HG02642 (cell line): ENCODE results near the gene TMC7.

Source experiments
- ATAC-seq: cut with Tn5 transposase; IDR thresholded peaks from one replicate; pipeline ENCODE4 v1.9.1; 2021; ENCODE audit warnings: mild to moderate bottlenecking; ENCODE audit not compliant: unreplicated experiment, poor library complexity

The TMC7 gene

DNA sequence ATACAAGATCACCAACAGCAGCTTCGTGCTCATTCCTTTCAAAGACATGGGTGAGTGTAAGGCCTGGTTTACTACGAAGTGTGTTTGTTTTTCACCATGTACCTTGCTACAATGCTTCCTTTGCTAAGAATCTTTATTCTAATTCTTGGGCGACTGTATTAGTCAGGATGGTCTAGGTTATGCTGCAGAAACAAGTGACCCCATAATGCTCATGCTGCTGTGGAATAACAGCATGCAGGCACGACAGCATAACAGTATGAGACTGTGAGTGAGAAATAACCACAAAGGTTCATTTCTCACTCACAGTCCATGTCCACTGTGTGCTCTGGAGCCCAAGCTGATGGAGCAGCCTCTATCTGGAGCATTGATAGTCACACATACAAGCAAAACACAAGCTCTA is 38.0 kb downstream of the TMC7 start:
- ATAC-seq: no peak

- no peak for ATAC-seq
These were observed 43.7 kb downstream of the TMC7 start for GRCh38 chr16:19027416-19027815.

GRCh38 chr16:19029980-19030379 is 46.2 kb downstream of the TMC7 start:
- no peak for ATAC-seq

DNA sequence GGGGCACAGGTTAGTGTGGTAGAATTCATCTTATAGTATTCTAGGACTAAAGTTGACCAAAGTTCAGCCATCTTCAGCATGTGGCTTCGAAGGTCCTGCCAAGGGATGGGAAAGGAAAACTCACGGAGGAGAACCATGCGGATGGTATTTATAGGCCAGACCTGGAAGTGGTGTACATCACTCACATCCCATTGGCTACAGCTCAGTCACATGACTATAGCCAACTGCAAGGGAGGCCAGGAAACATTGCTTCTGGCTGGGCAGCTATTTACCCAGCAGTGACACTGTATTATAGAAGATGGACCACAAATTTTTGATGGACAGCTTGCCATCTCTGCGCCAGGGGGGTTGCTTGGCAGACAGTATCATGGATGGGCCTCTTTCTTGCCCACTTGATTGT is 48.0 kb downstream of the TMC7 start:
- ATAC-seq: no peak

- ATAC-seq: no peak
These were observed 50.0 kb downstream of the TMC7 start for GRCh38 chr16:19033761-19034160.

DNA sequence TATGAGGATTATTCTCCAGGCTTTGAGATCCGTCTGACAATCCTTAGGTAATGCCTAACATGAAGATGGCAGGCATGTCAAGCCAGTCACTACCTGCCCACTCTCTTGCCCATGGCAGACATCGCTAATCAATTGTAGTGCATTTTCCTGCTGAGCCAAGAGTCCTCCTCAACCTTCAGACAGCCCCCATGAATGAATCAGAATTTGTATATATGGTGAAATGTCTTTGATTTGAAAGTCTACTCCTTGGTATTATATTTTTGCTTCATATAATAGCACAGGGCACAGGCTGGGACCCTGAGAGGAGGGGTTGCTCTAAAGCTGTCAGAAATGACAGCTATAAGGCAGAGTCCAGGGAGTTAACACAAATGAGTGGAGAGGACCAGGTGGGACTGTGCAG is 56.7 kb downstream of the TMC7 start:
- ATAC-seq: no peak

DNA sequence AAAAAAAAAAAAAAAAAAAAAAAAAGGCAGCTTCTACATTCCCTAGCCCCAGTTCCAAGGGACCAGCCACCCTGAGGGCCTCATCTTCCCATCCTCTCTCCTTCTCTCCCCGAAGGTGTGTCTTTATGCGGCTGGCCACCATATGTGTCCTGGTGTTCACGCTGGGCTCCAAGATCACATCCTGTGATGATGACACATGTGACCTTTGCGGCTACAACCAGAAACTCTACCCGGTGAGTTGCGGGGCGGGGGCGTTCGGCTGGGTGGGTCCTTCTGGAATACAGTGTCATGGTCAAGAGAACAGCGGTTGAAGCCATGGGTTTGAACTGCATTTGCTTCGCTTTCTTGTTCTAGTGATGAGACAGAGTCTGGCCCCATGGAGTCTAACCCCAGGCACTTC is 61.0 kb downstream of the TMC7 start:
- no peak for ATAC-seq

GRCh38 chr16:19046062-19046461 is 62.3 kb downstream of the TMC7 start:
- ATAC-seq: no peak

DNA sequence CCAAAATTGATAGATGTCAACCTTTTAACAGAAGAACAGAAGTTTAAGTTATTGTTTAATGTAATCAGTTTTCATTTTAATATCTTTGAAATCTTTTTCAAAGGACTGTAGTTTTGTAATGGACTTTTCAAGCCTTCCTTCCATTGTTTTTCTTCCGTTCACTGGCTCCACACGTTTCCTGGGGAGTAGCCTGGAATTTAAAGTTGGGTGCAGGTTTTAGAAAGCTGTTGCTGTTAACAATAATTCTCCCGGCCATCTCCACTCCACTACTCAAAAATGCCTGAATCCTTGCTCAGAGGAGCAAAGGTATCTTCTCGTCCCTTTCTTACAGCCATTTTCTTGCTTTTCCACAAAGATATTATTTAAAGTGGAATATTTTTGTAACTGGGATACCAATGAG is 79.0 kb downstream of the TMC7 start:
- no peak for ATAC-seq

GRCh38 chr16:19066988-19067348 is 83.2 kb downstream of the TMC7 start:
- ATAC-seq: no peak

DNA sequence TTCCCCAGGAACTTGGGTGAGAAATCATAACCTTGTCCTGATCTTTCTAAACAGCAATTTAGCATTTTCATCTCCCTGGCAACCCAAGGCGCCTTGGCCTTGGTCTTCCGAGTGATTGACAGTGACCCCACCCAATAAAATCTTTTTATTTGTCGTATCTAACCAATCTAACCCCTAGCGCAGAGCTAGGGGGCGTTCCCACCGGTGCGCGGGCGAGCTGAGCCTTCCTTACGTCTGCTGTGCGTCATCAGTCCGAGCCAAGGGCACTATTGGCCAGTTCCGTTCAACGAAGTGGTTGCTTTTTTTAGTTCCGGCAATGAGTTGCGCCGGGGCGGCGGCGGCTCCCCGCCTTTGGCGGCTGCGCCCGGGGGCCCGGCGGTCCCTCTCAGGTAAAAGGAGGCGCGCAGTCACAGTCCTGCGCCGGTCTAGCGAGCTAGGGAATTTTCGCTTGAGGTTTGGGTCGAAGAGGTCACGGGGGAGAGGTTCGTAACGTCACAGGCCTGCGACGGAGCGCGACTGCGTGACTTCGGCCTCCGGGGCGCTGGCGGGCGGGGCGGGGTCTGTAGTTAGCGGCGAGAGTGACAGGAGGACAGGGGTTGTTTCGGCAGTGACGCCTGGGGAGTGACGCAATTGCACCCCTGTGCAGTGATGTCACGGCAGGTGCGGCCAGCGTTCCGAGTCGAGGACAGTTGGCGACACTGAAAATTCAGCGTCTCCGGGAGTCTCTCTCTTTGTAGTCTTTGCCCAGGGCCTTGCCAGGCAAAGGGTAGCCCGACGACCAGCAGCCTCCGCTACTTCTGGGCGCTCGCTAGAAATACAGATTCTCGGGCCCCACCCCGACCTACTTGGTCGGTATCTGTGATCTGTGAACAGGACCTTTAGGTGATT is 83.9 kb downstream of the TMC7 start, which contains the start of gene COQ7:
Gene COQ7 (plus strand): TSS at position 266 of the 888 bp plus-strand sequence. CDS start 51 bp downstream, at position 317.
- ATAC-seq: peak; percentile 91

- ATAC-seq: no peak
These were observed 84.6 kb downstream of the TMC7 start for GRCh38 chr16:19068237-19068815.

- no peak for ATAC-seq
These were observed 88.4 kb downstream of the TMC7 start for GRCh38 chr16:19071811-19072777.

- no peak for ATAC-seq
These were observed 89.6 kb downstream of the TMC7 start for GRCh38 chr16:19073344-19073743.

DNA sequence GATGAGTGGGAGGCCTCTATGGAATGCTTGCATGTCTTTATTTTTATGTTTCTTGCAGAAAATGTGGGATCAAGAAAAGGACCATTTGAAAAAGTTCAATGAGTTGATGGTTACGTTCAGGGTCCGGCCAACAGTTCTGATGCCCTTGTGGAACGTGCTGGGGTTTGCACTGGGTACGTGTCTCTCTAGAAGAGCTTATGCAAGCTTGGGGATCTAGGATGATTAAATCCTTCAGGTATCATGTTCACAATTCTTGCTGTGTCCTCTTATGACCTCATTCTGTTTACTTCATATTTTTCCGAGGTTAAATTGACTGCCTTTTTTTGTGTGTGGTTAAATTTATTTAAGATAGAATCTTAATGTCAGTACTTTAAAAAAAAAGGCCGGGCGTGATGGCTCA is 90.1 kb downstream of the TMC7 start:
- no peak for ATAC-seq

GRCh38 chr16:19075511-19075910 is 91.8 kb downstream of the TMC7 start:
- no peak for ATAC-seq

- ATAC-seq: no peak
These were observed 94.1 kb downstream of the TMC7 start for GRCh38 chr16:19077879-19078278.

- no peak for ATAC-seq
These were observed 99.9 kb downstream of the TMC7 start for GRCh38 chr16:19083670-19084069.

- no peak for ATAC-seq
These were observed 100.4 kb downstream of the TMC7 start for GRCh38 chr16:19084139-19084538.

DNA sequence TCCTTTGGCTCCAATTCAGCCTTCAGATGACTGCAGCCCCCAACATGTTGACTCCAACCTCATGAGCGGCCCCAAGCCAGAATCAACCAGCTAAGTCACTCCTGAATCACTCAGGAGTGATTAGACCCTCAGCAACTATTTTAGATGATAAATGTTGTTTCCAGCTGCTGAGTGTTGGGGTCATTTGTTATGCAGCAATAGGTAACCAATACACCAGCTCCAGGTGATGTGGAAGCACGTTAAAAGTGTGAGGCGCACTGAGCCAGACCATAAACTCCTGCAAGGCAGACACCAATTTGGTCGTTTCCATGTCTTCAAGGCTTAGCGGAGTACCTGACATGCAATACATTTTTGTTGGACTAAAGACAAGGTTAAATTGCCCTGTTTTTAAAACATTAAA is 101.1 kb downstream of the TMC7 start:
- no peak for ATAC-seq

GRCh38 chr16:19085679-19086200 is 102.0 kb downstream of the TMC7 start:
- no peak for ATAC-seq
